Stimulated activated CD4-positive, alpha-beta T cell treated with anti-CD3 and anti-CD28 coated beads, TNF-alpha, amount 100 ng/mL, for 1 hour (primary cell): Measurements from ENCODE around the gene PSTPIP1.

ENCODE experiments used
- DNase-seq, 3 donors: peaks; one replicate each; pipeline ENCODE4 v3.0.0-alpha.2; 2020; ENCODE audit warnings: low read depth in 3 of 3, low spot score in 1 of 3

Gene PSTPIP1

GRCh38 chr15:77040673-77041072 is 45.7 kb downstream of the PSTPIP1 start:
- DNase-seq = no peak

- DNase-seq = no peak
Measured at GRCh38 chr15:77042245-77042919, 47.5 kb downstream of the PSTPIP1 start.

- no peak for DNase-seq
Measured at GRCh38 chr15:77042955-77043920, 48.3 kb downstream of the PSTPIP1 start.

GRCh38 chr15:77044228-77045042 is 49.5 kb downstream of the PSTPIP1 start:
- no peak for DNase-seq

GRCh38 chr15:77045985-77046384 is 51.1 kb downstream of the PSTPIP1 start:
- no peak for DNase-seq

GRCh38 chr15:77046704-77047412 is 51.9 kb downstream of the PSTPIP1 start:
- DNase-seq = no peak

GRCh38 chr15:77048135-77048876 is 53.4 kb downstream of the PSTPIP1 start:
- DNase-seq = no peak

- DNase-seq = no peak
Measured at GRCh38 chr15:77052556-77052955, 57.6 kb downstream of the PSTPIP1 start.

GRCh38 chr15:77053709-77054108 is 58.8 kb downstream of the PSTPIP1 start:
- no peak for DNase-seq

GRCh38 chr15:77057072-77057471 is 62.1 kb downstream of the PSTPIP1 start:
- no peak for DNase-seq

GRCh38 chr15:77057685-77058084 is 62.8 kb downstream of the PSTPIP1 start:
- DNase-seq = no peak

GRCh38 chr15:77058468-77058867 is 63.5 kb downstream of the PSTPIP1 start:
- no peak for DNase-seq

- no peak for DNase-seq
Measured at GRCh38 chr15:77059786-77060361, 64.9 kb downstream of the PSTPIP1 start.

GRCh38 chr15:77060546-77060945 is 65.6 kb downstream of the PSTPIP1 start:
- DNase-seq = no peak

- no peak for DNase-seq
Measured at GRCh38 chr15:77063249-77063648, 68.3 kb downstream of the PSTPIP1 start.

- no peak for DNase-seq
Measured at GRCh38 chr15:77064063-77064462, 69.1 kb downstream of the PSTPIP1 start.

GRCh38 chr15:77064539-77065308 is 69.8 kb downstream of the PSTPIP1 start:
- no peak for DNase-seq

GRCh38 chr15:77066971-77067690 is 72.2 kb downstream of the PSTPIP1 start:
- DNase-seq = no peak
